Lower leg skin (tissue), 3 donors: ENCODE data around the gene FDX1.
"Not testable (repeated sequence)": the region's sequence is repeated elsewhere in the genome, so short reads cannot be mapped to it uniquely, and the experiment has no call there.

ENCODE experiments used
- POLR2A ChIP-seq, 2 donors: fragments of 450-650 bp; IDR thresholded peaks; one replicate each; pipeline ENCODE4 v1.6.1; 2016 to 2017; ENCODE audit warnings: antibody characterized with exemption in 2 of 2, mild to moderate bottlenecking in 1 of 2, moderate library complexity in 1 of 2
- TF ChIP-seq, protein P1 (sequence below), 3 donors: fragments of 450-650 bp; IDR thresholded peaks; one replicate each; pipeline ENCODE4 v1.5.1; 2016; ENCODE audit warnings: antibody characterized with exemption in 3 of 3, mild to moderate bottlenecking in 3 of 3, moderate library complexity in 2 of 3

DNA sequence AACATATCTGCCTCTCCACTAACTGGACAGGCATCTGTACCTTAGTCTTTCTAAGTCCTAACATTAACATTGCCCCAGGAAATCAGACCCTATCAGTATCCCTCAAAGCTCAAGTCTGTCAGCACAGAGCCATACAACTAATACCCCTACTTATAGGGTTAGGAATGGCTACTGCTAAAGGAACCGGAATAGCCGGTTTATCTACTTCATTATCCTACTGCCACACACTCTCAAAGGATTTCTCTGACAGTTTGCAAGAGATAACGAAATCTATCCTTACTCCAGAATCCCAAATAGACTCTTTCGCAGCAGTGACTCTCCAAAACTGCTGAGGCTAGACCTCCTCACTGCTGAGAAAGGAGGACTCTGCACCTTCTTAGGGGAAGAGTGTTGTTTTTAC lies 24.1 kb upstream of the FDX1 start:
- TF ChIP-seq, protein P1, sequence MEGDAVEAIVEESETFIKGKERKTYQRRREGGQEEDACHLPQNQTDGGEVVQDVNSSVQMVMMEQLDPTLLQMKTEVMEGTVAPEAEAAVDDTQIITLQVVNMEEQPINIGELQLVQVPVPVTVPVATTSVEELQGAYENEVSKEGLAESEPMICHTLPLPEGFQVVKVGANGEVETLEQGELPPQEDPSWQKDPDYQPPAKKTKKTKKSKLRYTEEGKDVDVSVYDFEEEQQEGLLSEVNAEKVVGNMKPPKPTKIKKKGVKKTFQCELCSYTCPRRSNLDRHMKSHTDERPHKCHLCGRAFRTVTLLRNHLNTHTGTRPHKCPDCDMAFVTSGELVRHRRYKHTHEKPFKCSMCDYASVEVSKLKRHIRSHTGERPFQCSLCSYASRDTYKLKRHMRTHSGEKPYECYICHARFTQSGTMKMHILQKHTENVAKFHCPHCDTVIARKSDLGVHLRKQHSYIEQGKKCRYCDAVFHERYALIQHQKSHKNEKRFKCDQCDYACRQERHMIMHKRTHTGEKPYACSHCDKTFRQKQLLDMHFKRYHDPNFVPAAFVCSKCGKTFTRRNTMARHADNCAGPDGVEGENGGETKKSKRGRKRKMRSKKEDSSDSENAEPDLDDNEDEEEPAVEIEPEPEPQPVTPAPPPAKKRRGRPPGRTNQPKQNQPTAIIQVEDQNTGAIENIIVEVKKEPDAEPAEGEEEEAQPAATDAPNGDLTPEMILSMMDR (IDR thresholded peaks at IDR 0.05), result not testable (repeated sequence)
- TF ChIP-seq POLR2A (IDR thresholded peaks at IDR 0.05), result not testable (repeated sequence)
